Activated T-cell treated with anti-CD3 and anti-CD28 coated beads, Interleukin-2, amount 50 U/mL, for 1 hour (primary cell): ENCODE results near the gene SIRT1.
A peak's percentile ranks its signal among the peaks of the same experiment; 100 is the strongest.
"Not testable (repeated sequence)": the region's sequence is repeated elsewhere in the genome, so short reads cannot be mapped to it uniquely, and the experiment has no call there.

Experiments
- DNase-seq: peaks from one replicate; pipeline ENCODE4 v3.0.0-alpha.2; 2020

The SIRT1 gene

DNA sequence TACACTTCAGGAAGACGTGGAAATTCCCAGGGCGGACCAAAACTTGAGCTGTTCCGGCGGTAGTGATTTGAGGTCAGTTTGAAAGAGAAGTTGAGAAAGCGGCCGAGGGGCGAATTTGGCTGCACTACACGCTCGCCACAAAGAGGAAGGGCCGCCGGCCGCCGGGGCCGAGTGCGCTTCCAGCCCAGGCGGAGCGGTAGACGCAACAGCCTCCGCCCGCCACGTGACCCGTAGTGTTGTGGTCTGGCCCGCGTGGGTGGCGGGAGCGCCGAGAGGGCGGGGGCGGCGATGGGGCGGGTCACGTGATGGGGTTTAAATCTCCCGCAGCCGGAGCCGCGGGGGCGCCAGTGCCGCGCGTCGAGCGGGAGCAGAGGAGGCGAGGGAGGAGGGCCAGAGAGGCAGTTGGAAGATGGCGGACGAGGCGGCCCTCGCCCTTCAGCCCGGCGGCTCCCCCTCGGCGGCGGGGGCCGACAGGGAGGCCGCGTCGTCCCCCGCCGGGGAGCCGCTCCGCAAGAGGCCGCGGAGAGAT is at the start of gene SIRT1:
SIRT1 (plus strand) TSS at position 344 of the 529 bp plus-strand sequence; CDS start at position 410, 66 bp downstream.
- peak; percentile 96 for DNase-seq

DNA sequence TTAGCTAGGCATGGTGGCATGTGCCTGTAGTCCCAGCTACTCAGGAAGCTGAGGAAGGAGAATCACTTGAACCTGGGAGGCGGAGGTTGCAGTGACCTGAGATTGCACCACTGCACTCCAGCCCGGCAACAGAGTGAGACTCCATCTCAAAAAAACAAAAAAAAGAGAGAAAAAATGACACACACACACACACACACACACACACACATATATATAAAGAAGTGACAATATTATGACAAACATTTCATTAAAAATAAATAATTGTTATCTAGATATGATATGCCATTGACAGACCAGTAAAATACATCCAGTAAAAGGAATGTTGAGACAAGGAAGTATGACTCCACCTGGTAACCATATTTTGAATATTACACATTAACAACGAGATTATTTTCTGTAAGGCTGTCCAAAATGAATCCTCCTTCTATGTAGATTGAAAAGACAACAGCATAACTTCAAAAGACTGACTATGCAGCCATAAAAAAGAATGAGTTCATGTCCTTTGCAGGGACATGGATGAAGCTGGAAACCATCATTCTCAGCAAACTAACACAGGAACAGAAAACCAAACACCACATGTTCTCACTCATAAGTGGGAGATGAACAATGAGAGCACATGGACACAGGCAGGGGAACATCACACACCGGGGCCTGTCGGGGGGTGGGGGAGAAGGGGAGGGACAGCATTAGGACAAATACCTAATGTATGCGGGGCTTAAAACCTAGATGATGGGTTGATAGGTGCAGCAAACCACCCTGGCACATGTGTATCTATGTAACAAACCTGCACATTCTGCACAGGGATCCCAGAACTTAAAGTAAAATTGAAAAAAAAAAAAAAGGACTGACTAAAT is 48.7 kb upstream of the SIRT1 start:
- DNase-seq, result not testable (repeated sequence)

DNA sequence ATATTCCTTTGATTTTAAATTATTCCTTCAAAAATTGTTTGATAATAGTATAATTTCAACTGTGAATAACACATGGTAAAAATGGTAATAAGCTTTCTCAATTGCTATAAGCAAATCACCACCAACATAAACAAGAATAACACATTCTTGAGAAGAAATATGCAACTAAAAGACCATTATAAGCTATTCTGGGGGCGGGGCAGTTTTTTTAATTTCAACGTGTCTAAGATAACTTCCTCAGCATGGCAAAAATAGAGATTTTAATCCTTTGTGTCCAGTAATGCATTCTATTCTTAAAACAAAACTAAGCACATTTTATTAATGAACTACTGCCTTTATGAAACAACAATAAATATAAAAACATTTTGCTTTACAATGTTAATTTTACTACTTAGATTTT is 48.0 kb upstream of the SIRT1 start:
- DNase-seq, result no peak

DNA sequence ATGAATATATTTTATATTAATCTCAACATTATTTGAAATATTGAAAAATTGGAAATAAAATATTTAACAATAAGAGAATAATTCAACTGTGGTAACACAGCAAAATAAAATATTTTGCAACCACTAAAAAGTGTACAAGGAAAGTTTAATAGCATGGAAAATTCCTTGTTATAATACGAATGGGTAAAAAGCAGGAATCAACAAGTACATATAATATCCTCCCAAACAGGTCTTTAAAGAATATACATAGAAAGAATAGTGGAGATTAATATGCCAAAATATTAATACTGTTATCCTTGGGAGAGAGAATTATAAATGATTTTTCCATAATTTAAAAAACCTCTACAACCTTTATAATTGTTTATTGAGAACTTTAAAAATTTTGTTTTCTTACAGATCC is 47.5 kb upstream of the SIRT1 start:
- DNase-seq, result no peak

DNA sequence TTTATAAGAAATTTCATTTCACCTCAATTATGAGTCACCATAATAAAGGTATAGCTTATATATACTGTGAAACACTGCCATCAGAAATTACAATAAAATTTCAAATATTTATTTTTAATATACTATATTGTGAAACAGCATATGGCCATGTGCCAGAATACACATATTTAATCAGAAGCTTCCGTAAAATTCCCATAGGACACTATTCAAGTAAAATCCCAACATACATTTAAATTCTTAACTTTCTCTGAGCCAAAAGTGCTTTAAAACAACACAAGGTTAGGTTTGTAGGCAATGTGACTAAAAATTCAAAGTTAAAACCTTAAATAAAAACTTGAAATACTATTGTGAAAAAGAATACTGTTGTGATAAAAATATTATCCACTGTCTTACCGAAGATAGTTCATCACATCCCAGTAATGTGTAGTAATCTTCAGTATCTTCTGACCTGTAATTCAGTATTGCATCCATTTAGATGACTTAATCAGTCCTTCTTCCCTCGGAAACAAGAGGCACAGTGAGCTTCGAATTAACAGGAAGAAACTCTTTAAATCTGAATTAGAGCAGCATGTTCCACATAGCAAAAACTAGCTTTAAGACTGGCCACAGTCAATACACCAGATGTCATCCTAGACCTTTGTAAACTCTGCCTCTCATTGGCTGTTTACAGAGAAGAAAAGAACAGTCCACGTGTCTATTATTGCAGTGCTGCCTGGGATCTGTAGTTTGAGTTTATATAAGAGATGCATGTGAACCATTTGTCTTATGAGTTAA is 46.7 kb upstream of the SIRT1 start, which contains the start of gene DNAJC12:
DNAJC12 (minus strand) TSS at position 648 of the 774 bp plus-strand sequence; CDS start at position 471, 177 bp downstream.
- DNase-seq, result no peak

DNA sequence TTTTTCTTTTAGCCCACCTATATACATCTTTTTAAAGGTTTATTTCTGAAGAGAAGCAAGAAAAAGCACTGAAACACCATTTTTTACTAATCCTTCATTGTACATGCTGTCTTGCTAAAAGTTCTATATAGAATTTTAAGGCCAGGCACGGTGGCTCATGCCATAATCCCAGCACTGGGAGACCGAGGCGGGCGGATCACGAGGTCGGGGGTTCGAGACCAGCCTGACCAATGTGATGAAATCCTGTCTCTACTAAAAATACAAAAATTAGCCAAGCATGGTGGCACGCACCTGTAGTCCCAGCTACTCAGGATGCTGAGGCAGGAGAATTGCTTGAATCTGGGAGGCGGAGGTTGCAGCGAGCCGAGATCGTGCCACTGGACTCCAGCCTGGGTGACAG is 44.9 kb upstream of the SIRT1 start:
- DNase-seq, result not testable (repeated sequence)

DNA sequence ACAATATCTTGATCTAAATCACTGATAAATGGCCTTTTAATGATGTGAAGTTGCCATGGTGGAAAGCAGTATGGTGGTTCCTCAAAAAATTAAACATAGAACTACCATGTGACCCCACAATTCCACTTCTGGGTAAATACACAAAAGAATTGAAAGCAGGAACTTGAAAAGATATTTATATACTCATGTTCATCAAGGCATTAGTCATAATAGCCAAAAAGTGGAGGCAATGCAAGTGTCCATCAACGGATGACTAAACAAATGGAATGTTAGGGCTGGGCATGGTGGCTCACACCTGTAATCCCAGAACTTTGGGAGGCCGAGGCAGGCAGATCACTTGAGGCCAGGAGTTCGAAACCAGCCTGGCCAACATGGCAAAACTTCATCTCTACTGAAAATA is 44.5 kb upstream of the SIRT1 start:
- DNase-seq, result no peak

DNA sequence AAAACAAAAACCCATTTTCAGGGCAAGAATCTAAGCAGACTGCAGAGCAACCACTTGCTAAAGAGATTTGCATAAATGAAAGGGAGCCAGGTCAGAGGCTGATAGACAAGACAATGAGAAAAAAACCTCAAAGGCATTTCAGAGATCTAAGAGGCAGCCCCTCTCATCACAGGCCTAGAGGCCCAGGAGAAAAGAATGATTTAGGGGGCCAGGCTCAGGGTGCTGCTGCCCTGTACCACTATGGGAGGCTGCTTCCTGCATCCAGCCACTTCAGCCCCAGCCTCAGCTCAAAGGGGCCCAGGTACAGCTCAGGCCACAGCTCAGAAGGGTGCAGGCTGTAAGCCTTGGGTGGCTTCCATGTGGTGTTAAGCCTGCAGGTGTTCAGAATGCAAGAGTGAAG is 42.7 kb upstream of the SIRT1 start:
- no peak for DNase-seq

DNA sequence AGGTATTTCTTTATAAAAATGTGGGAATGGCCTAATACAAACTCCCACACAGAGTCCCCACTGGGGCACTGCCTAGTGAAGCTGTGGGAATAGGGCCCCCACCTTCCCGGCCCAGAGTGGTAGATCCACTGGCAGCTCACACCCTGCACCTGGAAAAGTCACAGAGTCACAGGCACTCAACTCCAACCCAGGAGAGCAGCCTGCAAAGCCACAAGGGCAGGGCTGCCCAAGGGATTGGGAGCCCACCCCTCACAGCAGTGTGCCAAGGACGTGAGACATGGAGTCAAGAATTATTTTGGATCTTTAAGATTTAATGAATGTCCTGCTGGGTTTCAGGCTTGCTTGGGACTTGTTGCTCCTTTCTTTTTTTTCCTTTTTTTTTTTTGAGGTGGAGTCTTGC is 41.2 kb upstream of the SIRT1 start:
- no peak for DNase-seq

DNA sequence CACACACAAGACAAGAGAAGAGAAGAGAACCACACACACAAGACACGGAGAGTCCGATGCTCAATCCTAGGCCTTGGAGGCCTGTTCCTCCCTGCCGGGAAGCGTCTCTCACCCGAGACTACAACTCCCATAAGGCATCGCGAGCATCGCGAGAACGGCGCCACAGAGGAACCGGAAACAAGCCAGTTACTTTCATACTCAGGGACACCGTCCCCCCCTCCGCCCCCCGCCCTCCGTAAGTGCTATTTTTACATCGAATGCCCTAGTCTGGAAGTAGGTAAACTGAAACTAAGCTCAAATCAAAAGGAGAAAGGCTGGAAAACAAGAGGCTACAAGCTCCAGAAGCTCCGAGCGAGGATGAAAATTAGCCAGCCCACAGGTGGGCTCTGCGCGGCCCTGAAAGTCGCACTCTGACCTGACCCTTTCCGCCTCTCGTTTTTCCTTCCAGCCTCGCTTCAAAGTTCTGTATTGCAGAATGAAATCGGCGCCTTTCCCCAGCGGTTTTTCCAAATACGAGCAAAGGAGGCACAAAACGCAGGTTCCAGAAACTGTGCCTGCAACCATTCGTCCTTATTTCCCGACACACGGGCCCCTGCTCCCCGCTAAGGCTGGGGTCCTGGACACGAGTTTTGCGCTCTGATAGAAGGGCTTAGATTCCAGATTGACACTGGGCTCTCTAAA is 35.0 kb upstream of the SIRT1 start:
- DNase-seq, result peak; percentile 93

DNA sequence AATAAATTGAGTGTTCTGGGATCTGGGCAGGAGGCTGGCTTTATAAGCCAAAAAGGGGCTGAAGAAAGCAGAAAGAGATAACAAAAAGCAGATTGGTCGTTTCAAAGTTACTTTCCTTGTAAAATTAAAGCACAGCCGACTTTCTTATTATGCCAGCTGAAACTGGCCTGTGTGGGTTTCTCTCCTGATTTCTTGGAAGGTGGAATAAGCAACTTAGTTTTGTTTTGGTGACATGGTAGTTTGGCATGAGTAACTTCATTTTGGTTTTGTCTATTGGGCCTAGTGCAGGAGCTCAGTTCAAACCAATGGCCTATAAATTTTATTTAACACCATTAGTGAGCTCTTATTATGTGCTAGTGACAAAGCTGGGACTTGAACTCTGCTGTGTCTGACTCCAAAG is 33.3 kb upstream of the SIRT1 start:
- DNase-seq, result no peak

DNA sequence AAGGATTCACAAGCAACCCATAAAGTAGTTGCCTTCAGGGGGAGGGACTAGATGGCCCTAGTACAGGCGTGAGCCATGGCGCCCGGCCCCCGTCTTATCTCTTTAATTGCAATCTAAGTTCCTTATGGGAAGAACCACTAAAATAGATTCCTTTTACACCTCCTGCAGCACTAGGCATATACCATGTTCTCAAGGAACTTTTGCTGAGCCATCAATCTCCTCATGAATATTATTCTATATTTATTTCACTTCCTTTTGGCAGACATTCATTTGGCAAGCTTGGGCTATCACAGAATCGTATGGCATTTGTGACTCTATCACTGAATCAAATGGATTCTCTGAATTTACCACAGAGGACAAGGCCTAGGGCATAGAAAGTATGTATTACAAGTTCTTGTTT is 31.7 kb upstream of the SIRT1 start:
- DNase-seq, result no peak

DNA sequence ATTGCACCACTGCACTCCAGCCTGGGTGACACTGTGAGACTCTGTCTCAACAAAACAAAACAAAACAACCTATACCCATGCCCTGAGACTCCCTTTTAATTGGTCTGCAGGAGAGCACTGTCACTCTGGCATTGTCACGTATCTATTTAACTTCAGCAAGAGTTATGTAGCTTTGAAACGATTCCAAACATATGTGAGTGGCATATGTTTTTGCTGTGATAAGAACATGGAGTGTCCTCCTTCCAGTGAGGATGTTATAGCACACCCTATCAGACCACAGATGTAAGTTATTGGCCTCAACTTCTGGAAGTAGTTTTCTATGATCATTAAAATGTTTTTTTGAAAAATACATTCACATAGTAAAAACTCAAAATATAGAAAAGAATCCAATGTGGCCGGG is 30.9 kb upstream of the SIRT1 start:
- DNase-seq, result no peak

DNA sequence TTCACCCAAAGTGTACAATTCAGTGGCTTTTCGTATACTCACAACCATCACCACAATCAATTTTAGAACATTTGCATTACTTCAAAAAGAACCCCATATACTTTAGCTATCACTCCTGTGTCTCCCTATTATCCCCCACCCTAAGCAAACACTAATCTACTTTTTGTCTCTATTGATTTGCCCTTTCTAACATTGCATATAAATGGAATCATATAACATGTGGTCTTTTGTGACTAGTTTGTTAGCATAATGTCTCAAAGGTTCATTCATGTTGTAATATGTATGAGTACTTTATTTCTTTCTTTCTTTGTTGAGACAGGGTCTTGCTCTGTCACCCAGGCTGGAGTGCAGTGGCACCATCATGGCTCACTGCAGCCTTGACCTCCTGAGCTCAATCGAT is 25.5 kb upstream of the SIRT1 start:
- DNase-seq, result no peak

DNA sequence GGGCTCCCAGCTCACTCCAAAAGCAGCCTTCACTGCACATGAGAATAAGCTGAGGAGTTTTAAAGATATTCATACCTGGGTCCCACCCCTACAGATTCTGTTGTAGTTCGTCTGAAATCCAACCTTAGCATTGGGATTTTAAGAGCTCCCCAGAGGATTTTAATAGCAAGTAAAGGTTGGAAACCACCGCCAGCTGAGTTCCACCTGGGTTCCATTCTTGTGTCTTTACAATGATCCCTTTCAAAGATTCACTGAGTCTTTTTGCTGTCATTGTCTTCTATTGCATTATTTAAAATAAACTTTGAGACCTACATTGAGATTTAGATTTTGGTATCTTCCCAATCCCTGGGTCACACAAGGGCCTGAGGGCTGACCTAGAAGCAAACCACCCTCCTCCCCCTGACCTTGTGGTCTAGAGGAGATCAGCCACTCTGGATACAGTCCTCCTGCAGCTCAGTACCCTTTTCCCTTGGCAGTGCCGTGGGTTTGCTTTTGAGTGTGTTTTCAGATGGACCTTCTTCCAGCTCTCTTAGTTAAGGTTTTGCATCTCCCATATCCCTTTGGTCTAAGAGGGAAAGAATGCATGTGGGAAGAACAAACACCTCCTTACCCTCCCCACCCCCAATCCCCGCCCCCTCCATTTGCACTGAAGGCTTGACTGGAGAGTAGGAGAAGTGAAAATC is 22.6 kb upstream of the SIRT1 start:
- no peak for DNase-seq

DNA sequence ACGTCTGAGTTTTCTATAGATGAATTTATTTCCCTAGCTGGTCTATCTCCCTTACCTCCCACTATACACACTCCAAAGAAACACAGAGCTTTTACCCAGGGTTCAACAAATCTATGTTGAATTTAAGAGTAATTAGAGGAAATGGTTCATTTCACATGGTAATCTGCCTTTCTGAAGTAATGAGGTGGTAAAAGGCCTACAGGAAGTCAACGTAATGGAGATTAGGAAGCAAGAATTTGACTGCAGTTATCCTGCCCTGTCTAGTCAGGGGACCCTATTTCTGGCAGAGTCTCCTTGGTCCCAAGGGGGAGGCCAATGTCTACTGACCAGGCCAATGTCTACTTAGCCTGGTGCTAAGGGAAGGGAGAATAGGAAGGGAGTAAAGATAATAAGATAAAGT is 21.4 kb upstream of the SIRT1 start:
- DNase-seq, result no peak

DNA sequence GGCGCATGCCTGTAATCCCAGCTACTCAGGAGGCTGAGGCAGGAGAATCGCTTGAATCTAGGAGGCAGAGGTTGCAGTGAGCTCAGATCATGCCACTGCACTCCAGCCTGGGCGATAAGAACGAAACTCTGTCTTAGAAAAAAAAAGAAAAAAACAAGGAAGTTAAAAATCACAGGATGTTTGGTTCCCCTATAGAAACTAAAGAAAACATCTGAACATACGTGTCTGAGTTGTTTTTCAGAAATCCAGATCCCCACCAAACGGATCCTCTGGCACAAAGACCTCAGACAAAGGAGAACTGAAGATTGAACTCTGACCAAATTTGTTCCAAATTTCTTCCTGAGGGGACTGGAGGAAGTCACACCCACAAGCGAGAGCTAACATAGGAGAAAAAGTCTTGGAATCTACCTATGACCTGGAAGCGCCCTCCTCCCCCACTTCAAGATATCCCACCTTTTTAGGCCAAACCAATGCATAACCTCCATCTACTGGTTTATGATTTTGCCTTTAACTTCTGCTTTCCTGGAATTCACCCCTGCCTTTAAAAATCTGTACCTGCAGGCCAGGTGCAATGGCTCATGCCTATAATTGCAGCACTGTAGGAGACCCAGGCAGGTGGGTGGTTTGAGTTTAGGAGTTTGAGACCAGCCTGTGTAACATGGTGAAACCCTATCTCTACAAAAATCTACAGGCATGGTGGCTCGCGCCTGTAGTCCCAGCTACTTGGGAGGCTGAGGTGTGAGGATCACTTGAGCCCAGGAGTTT is 19.7 kb upstream of the SIRT1 start:
- no peak for DNase-seq

DNA sequence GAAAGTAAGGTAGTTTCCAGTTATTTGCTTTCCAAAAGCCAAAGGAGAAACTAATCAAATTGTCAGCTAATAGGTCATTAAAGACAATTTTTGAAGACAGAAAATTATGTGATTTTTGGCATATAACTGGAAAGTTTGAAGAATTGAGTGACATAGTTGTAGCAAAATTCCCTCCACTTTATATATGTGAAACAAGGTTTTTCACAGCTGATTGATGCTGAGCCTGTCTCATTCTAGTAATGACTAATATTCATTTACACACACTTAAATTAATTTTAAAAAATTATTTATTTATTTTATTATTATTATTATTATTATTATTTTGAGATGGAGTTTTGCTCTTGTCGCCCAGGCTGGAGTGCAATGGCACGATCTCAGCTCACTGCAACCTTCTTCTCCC is 16.3 kb upstream of the SIRT1 start:
- DNase-seq, result no peak

DNA sequence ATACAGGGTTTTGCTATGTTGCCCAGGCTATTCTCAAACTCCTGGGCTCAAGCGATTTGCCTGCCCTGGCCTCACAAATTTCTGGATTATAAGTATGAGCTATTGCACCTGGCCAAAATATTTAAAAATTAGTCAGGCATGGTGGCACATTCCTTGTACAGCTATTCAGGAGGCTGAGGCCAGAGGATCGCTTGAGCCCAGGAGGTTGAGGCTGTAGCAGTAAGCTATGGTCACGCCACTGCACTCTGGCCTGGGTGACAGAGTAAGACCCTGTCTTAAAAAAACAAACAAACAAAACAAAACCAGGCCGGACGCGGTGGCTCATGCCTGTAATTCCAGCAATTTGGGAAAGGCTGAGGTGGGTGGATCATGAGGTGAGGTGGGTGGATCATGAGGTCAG is 14.5 kb upstream of the SIRT1 start:
- DNase-seq, result no peak

DNA sequence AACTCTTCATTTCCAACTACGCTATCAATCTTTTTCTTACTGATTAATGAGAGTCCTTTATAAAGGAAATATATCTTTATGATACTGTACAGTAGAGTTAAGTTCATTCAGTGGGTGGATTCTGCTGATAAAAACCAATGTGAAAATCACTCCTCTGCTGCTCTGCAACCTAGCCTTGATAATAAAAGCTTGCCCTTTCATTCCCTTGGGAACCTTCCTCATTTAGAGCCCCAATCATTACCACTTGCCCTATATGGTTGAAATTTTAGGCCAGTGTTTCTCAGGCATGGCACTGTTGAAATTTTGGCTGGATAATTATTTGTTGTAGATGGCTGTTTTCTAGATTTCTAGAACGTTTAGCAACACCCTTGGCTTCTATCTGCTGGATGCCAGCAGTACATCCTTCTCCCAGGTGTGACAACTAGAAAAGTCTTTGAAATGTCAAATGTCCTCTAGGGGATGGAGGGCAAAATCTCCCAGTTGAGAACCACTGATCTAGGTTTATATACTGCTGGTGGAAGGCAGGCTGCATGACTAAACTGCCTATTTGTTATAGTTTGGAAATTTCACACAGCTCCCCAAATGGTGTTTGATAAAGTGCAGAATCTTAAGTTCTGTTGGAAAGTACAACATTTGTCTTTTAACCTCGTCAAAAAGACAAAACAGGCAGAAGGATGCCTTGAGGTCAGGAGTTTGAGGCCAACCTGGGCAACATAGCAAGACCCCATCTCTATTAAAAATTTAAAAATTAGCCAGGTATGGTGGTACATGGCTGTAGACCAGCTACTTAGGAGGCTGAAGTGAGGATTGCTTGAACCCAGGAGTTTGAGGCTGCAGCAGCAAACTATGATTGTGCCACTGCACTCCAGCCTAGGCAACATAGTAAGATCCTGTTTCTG is 8.9 kb upstream of the SIRT1 start:
- no peak for DNase-seq

DNA sequence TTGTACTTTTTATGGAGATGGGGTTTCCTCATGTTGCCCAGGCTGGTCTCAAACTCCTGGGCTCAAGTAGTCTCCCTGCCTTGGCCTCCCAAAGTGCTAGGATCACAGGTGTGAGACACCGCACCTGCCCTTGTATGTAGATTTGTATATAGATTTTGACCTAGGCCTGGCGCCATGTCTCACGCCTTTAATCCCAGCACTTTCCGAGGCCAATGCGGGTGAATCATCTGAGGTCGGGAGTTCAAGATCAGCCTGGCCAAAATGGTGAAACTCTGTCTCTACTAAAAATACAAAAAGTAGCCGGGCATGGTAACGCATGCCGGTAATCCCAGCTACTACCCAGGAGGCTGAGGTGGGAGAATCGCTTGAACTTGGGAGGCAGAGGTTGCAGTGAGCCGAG is 7.0 kb upstream of the SIRT1 start:
- not testable (repeated sequence) for DNase-seq
